Retinal pigment epithelial cell (primary cell): ENCODE data around the gene BBS9.

ENCODE experiments used
- DNase-seq: peaks from one replicate; pipeline ENCODE4 v3.0.0-alpha.2; 2010; ENCODE audit warnings: low read depth
- H3K4me3 ChIP-seq: 2 replicates; pipeline ENCODE4 v1.5.1; 2011; ENCODE audit warnings: mild to moderate bottlenecking, low read length, control low read depth, moderate library complexity
- TF ChIP-seq, protein P1 (sequence below): conservative IDR thresholded peaks from 2 replicates; pipeline ENCODE4 v1.5.1; 2011; ENCODE audit warnings: low read depth, low read length, control low read depth, inconsistent platforms

The BBS9 gene

DNA sequence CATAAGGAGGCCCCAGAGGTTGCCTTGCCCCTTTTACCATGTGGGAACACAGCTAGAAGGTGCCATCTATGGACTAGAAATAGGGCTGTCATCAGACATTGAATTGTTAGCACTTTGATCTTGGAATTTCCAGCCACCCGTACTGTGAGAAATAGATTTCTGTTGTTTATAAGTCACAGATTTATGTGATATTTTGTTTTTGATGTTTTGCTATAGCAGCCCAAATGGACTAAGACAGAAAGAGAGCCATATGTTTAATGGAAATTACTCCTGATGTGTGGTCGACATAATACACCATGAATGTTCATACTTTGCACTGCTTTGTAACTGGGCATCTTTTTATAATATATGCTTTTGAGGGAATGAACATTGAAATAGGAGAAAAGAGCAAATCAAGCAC lies 302.2 kb downstream of the BBS9 start:
- TF ChIP-seq, protein P1, sequence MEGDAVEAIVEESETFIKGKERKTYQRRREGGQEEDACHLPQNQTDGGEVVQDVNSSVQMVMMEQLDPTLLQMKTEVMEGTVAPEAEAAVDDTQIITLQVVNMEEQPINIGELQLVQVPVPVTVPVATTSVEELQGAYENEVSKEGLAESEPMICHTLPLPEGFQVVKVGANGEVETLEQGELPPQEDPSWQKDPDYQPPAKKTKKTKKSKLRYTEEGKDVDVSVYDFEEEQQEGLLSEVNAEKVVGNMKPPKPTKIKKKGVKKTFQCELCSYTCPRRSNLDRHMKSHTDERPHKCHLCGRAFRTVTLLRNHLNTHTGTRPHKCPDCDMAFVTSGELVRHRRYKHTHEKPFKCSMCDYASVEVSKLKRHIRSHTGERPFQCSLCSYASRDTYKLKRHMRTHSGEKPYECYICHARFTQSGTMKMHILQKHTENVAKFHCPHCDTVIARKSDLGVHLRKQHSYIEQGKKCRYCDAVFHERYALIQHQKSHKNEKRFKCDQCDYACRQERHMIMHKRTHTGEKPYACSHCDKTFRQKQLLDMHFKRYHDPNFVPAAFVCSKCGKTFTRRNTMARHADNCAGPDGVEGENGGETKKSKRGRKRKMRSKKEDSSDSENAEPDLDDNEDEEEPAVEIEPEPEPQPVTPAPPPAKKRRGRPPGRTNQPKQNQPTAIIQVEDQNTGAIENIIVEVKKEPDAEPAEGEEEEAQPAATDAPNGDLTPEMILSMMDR = no peak
- no peak for DNase-seq
- H3K4me3 ChIP-seq = no peak overlapping the region

DNA sequence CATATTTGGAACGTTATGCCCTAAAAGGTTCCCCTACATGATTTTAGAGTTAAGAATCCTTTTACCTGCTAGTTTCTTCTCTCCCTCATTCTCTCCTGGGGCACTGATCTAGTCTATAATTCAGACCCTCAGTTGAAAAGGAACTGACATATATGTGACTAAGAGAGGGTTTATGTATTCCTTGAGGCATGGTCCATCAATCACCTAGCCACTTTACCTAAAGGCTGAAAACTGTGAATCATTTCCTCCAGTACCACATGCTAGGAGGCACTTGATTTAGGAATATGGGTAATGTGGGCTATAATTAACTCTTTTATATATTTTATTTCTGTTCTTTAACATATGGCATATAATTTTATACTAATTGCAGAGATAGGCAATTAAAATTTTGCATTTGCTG lies 303.5 kb downstream of the BBS9 start:
- H3K4me3 ChIP-seq = no peak overlapping the region
- TF ChIP-seq, protein P1 = no peak
- DNase-seq = no peak

GRCh38 chr7:33433357-33433756 lies 304.0 kb downstream of the BBS9 start:
- no peak overlapping the region for H3K4me3 ChIP-seq
- TF ChIP-seq, protein P1 = no peak
- no peak for DNase-seq

- TF ChIP-seq, protein P1 = no peak
- DNase-seq = peak; percentile 75
- no peak overlapping the region for H3K4me3 ChIP-seq
Measured at GRCh38 chr7:33444511-33444910, 315.1 kb downstream of the BBS9 start.

DNA sequence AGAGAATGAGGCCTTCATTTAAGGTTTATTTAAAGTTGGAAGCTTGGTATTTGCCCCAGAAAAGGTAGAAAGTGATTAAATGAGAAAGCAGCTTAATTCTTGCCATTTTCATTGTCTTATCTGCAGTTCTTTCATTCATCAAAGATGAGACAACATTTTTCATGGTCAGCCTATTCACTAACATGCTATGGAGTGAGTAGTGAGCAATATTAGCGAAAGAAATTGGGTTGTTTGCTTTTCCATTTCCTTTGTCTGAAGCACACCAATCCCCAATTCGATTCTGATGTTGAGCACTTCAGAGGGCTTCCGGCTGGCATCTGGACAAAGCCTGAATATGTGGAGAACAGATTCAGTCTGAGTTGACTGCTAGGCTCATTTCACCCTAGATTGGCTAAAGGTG lies 317.2 kb downstream of the BBS9 start:
- DNase-seq = no peak
- H3K4me3 ChIP-seq = no peak overlapping the region
- TF ChIP-seq, protein P1 = no peak

DNA sequence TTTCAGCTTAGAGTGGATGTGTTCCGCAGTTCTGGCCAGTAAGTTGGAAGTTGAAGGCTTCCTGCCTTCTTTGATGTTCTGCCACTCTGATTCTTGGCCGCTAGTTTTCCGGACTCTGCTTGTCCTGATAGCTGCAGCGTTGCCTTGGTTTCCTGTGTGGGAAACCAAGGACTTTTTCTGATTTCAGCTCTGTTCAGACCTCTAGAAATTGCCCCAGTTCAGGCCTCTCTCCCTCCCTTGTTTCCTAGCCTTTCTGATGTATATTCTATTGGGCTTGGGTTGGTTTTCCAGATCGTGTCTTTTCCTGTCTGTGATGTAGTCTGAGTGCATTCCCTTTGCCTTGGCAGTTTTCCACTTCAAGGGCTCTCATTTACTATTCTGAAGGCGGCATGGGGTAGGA lies 318.7 kb downstream of the BBS9 start:
- no peak for DNase-seq
- TF ChIP-seq, protein P1 = no peak
- no peak overlapping the region for H3K4me3 ChIP-seq

DNA sequence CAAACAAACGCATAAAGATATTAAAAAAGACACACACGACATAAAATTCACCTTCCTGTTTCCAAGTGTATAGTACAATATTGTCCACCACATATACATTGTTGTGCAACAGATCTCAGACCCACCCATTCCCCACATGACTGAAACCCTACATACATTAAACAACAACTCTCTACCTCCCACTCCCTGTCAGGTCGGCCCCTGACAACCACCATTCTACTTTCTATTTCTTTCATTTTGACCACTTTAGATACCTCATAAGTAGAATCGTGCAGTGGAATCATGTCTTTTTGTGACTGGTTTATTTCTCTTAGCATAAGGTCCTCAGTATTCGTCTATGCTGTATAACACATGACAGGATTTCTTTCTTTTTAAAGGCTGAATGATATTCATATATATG lies 320.5 kb downstream of the BBS9 start:
- TF ChIP-seq, protein P1 = no peak
- no peak overlapping the region for H3K4me3 ChIP-seq
- DNase-seq = no peak
